Endothelial cell (in vitro differentiated cells): ENCODE measurements around the gene PXN. TPM values are rescaled to one million over a fixed set of nuclear protein-coding genes. Genes with fewer than 3 reads are reported as not detected.

Experiments used
- DNase-seq: peaks from one replicate; pipeline ENCODE4 v3.0.0; 2021; ENCODE audit warnings: low spot score
- H3K27ac Mint-ChIP-seq: one replicate; pipeline ENCODE4 v1.8.0; 2021; ENCODE audit warnings: mixed read lengths, inconsistent platforms; ENCODE audit not compliant: unreplicated experiment
- H3K27me3 Mint-ChIP-seq: one replicate; pipeline ENCODE4 v1.8.0; 2021; ENCODE audit warnings: mild to moderate bottlenecking, moderate library complexity, mixed read lengths, inconsistent platforms; ENCODE audit not compliant: unreplicated experiment
- H3K36me3 Mint-ChIP-seq: one replicate; pipeline ENCODE4 v1.8.0; 2021; ENCODE audit warnings: mild to moderate bottlenecking, low read depth, mixed read lengths, inconsistent platforms; ENCODE audit not compliant: unreplicated experiment
- H3K4me1 Mint-ChIP-seq: one replicate; pipeline ENCODE4 v1.8.0; 2021; ENCODE audit warnings: mild to moderate bottlenecking, mixed read lengths, inconsistent platforms; ENCODE audit not compliant: unreplicated experiment
- H3K4me3 Mint-ChIP-seq: one replicate; pipeline ENCODE4 v1.8.0; 2021; ENCODE audit warnings: mild to moderate bottlenecking, mixed read lengths, inconsistent platforms; ENCODE audit not compliant: unreplicated experiment
- H3K9me3 Mint-ChIP-seq: one replicate; pipeline ENCODE4 v1.8.0; 2021; ENCODE audit warnings: mixed read lengths, inconsistent platforms; ENCODE audit not compliant: unreplicated experiment
- total RNA-seq: library from RNA; stranded (reverse); fragmentation: NEBNext Ultra II Directional; extraction: Animal tissue kit (Norgen Biotek cat#: 25700); gene quantifications from one replicate; pipeline ENCODE4 v1.2.1, GENCODE V29; 2021; ENCODE audit not compliant: unreplicated experiment
- TF ChIP-seq, protein P1 (sequence below): fragments of 200-600 bp; sonication (generic); IDR thresholded peaks from one replicate; pipeline ENCODE4 v1.5.0; 2021; ENCODE audit warnings: antibody characterized with exemption; ENCODE audit not compliant: unreplicated experiment

The PXN gene
- total RNA-seq, 1 donor from 2014 or later = 227 TPM

DNA sequence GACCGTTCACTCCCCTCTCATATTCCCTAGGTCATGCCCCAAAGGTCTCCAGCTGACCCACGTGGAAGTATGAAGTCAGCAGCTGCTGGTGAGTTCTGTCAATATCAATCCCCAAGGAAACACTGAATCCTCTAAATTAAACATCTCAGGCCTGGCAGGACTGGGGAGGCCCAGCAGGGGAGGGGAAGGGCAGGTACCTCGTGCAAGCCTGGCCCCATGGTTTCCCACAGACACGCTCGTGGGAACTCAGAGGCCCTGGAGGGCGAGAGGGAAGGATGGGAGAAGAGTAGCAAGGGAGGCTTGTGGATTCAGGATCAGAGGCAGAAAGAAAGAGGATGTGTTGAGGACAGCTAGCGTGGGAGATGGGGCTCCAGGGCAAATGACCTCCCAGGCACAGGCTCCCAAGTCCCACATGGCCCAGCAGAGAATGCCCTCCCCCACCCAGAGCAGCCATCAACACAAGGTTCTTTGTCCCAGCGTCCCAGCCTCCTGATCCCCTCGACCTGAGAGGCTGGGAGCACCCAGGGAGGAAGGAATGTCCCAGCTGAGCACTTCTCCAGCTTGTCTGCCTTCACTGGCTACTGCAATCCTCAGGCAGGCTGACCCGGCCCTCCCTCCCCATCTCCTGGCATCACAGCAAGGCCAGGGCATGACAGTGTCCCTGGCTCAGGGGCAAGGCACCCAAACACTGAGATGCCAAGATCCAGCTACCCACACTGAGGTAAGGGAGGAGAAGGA, 44.5 kb downstream of the PXN start:
- H3K36me3 Mint-ChIP-seq = peaks cover 36% of the 10 kb centered on the region
- DNase-seq = no peak
- TF ChIP-seq, protein P1, sequence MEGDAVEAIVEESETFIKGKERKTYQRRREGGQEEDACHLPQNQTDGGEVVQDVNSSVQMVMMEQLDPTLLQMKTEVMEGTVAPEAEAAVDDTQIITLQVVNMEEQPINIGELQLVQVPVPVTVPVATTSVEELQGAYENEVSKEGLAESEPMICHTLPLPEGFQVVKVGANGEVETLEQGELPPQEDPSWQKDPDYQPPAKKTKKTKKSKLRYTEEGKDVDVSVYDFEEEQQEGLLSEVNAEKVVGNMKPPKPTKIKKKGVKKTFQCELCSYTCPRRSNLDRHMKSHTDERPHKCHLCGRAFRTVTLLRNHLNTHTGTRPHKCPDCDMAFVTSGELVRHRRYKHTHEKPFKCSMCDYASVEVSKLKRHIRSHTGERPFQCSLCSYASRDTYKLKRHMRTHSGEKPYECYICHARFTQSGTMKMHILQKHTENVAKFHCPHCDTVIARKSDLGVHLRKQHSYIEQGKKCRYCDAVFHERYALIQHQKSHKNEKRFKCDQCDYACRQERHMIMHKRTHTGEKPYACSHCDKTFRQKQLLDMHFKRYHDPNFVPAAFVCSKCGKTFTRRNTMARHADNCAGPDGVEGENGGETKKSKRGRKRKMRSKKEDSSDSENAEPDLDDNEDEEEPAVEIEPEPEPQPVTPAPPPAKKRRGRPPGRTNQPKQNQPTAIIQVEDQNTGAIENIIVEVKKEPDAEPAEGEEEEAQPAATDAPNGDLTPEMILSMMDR = no peak
- peaks cover 8% of the 10 kb centered on the region for H3K4me1 Mint-ChIP-seq
- H3K9me3 Mint-ChIP-seq = no peaks in the 10 kb centered on the region
- H3K4me3 Mint-ChIP-seq = no peak overlapping the region
- peaks cover 11% of the 10 kb centered on the region for H3K27me3 Mint-ChIP-seq
- no peak overlapping the region for H3K27ac Mint-ChIP-seq

- H3K36me3 Mint-ChIP-seq = peaks cover 34% of the 10 kb centered on the region
- no peak overlapping the region for H3K27ac Mint-ChIP-seq
- H3K4me3 Mint-ChIP-seq = peak overlapping the region; percentile 25
- H3K27me3 Mint-ChIP-seq = peaks cover 12% of the 10 kb centered on the region
- H3K9me3 Mint-ChIP-seq = no peaks in the 10 kb centered on the region
- DNase-seq = no peak
- TF ChIP-seq, protein P1 = no peak
- H3K4me1 Mint-ChIP-seq = peaks cover 6% of the 10 kb centered on the region
Observed at GRCh38 chr12:120218680-120219606, 46.6 kb downstream of the PXN start.

DNA sequence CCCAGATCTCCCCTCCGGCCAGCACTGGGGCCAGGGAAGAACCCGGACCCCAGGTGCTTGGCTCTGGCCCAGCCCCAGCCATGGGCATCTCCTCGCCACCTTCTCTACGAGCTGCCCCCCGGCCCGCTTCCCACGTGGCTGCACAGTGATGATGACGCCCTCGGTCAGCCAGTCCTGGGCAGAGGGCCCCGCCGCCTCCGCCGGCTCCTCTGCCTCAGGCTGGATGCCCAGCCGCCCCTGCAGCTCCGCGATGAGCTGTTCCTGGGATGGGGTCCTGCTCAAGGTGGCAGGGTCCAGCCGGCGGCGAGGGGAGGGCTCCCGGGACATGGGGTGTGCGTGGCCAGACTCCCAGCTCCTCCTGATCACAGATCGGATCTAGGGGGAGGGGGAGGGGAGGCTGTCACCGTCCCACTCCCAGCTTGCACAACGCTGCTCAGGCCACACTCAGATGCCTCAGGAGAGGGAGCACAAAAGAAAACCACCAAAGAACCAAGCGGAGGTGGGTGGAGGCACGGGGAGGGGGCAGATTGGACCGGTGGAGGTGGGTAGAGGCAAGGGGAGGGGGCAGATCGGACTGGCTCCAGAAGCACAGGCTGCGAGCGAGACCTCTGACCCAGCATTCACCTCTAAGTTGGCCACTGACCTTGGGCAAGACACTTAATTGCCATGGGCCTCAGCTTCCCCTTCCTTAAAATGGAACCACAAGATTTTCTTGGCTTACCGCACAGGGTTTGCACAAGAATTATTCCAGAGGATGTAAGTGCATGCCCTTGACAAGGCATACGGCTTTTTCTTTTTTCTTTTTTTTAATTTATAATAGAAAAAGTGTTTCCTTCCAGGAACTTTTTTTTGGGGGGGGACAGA, 48.6 kb downstream of the PXN start:
- peaks cover 6% of the 10 kb centered on the region for H3K4me1 Mint-ChIP-seq
- no peak overlapping the region for H3K27ac Mint-ChIP-seq
- DNase-seq = no peak
- no peak overlapping the region for H3K4me3 Mint-ChIP-seq
- no peaks in the 10 kb centered on the region for H3K9me3 Mint-ChIP-seq
- H3K36me3 Mint-ChIP-seq = peaks cover 26% of the 10 kb centered on the region
- H3K27me3 Mint-ChIP-seq = peaks cover 8% of the 10 kb centered on the region
- TF ChIP-seq, protein P1 = no peak

GRCh38 chr12:120215766-120216735, 49.5 kb downstream of the PXN start:
- H3K27me3 Mint-ChIP-seq = peaks cover 9% of the 10 kb centered on the region
- peaks cover 6% of the 10 kb centered on the region for H3K4me1 Mint-ChIP-seq
- peak overlapping the region; percentile 57 for H3K27ac Mint-ChIP-seq
- TF ChIP-seq, protein P1 = no peak
- no peak for DNase-seq
- H3K36me3 Mint-ChIP-seq = peaks cover 34% of the 10 kb centered on the region
- H3K9me3 Mint-ChIP-seq = no peaks in the 10 kb centered on the region
- peak overlapping the region; percentile 68 for H3K4me3 Mint-ChIP-seq
